ENCODE results near the gene DGCR8.
"Not testable (repeated sequence)": the region's sequence is repeated elsewhere in the genome, so short reads cannot be mapped to it uniquely, and the experiment has no call there.

The DGCR8 gene

GRCh38 chr22:20152464-20152890, 72.4 kb downstream of the DGCR8 start:
- no peak for DNase-seq (ENCODE audit: low read depth in 3 of 3)

GRCh38 chr22:20153945-20154344, 73.9 kb downstream of the DGCR8 start:
- DNase-seq (ENCODE audit: low read depth in 3 of 3): no peak

GRCh38 chr22:20154602-20155187, 74.7 kb downstream of the DGCR8 start:
- DNase-seq (ENCODE audit: low read depth in 3 of 3): no peak

GRCh38 chr22:20155330-20156041, 75.4 kb downstream of the DGCR8 start:
- no peak for DNase-seq (ENCODE audit: low read depth in 3 of 3)

- no peak for DNase-seq (ENCODE audit: low read depth in 3 of 3)
Observed at GRCh38 chr22:20156042-20156389, 76.0 kb downstream of the DGCR8 start.

DNA sequence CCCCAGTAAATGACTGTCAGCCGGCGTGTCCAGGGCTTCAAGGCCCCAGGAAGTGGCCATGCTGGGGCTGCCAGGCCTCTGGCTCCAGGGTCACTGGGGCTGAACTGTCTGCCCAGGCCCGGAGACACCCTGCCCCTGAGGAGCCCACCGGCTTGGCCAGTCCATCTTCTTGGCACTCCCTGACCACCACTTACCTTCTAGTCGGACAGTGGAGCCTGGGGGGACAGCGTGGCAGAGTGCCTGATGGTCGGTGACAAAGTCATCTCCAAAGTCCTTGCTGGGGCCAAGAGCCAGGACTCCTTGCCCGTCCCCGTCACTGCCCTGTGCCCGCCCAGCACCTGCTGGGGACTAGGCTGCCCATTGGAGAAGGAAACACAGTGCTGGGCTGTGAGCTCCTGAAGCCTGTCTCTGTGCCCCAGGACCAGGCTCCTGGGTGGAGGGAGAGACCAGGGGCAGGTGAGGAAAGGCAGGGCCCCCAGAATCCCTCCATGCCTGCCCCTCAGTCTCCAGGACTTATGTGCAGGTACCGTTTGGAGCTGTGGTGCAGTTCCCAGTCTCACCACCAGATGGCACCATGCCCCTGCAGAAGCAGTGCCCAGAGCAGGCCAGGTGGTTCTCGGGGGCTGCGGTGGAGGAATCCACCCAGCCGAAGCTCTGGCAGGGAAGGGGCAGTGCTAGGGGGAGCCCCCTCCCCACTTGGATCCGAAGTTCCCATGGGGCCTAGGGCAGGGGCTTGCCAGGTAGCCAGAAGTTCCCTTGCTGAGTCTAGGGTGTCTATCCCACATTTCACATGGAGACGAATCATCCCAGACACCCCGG, 76.8 kb downstream of the DGCR8 start:
- peak; percentile 78 to 92 (median 79) for DNase-seq (ENCODE audit: low read depth in 3 of 3)

DNA sequence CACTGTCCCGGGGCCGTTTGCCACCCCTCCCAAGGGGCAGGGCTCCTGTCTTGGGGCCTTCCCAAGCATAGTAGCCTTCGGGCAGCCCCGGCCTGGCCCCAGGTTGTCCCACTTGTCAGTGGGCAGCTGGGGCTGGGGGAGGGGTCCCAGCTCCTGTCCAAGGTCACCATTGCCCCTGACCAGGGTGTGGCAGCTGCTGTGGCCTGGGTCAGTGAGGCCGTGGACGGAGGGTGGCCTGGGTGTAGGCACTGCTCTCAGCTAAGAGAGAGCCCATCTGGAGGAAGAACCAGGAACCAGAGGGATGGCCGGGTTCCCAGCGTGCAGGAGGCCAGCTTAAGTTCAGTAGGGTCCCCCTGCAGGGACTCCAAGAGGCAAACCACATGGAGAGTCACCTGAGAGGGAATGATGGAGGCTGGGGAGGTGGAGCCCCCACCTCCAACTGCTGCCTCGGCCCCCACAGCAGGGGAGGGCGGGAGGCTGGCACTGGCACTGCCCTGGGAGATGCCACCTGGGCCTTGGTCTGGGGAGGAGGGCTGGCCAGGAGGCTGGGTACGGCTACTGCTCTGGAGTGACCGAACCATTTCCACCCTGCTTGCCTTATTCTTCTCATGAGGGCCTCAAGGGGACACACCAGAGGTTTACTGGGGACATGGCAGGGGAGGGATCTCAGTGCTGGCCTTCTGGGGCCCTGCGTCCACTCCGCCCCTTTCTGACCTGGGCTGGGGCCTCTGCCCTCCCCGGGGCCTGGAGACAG, 77.6 kb downstream of the DGCR8 start:
- DNase-seq (ENCODE audit: low read depth in 3 of 3): no peak

- DNase-seq (ENCODE audit: low read depth in 3 of 3): no peak
Observed at GRCh38 chr22:20158391-20159036, 78.5 kb downstream of the DGCR8 start.

- no peak for DNase-seq (ENCODE audit: low read depth in 3 of 3)
Observed at GRCh38 chr22:20159076-20159475, 79.0 kb downstream of the DGCR8 start.

- not testable (repeated sequence) for DNase-seq (ENCODE audit: low read depth in 3 of 3)
Observed at GRCh38 chr22:20159531-20159930, 79.5 kb downstream of the DGCR8 start.

GRCh38 chr22:20160041-20160440, 80.0 kb downstream of the DGCR8 start:
- DNase-seq (ENCODE audit: low read depth in 3 of 3): no peak

Measured in stimulated activated CD4-positive, alpha-beta T cell treated with anti-CD3 and anti-CD28 coated beads, TNF-alpha, amount 100 ng/mL, for 4 hours (primary cell).